OCI-LY3 (cell line): Measurements from ENCODE around the gene FRK.

Source experiments
- H2AFZ ChIP-seq: fragments of 200-600, 300-600 bp; shearing (Covaris generic); 2 replicates; pipeline ENCODE4 v1.6.0; 2014; ENCODE audit warnings: antibody characterized with exemption, low read depth, low read length
- H3K27ac ChIP-seq: fragments of 200-600, 300-600 bp; sonication (generic); 2 replicates; pipeline ENCODE4 v1.5.1; 2014; ENCODE audit warnings: mild to moderate bottlenecking, low read length, moderate library complexity, mixed read lengths
- H3K27me3 ChIP-seq: fragments of 200-600, 300-600 bp; sonication (generic); 2 replicates; pipeline ENCODE4 v1.6.1; 2014; ENCODE audit warnings: low read depth, low read length, mixed read lengths
- H3K36me3 ChIP-seq: fragments of 200-600, 300-600 bp; sonication (generic); replicated peaks from 2 replicates; pipeline ENCODE3; 2014; ENCODE audit warnings: low read depth, low read length, mixed read lengths
- H3K4me1 ChIP-seq: fragments of 300-600, 200-600 bp; sonication (generic); 2 replicates; pipeline ENCODE4 v1.6.1; 2014; ENCODE audit warnings: low read length, mixed read lengths
- H3K4me2 ChIP-seq: fragments of 200-600, 300-600 bp; sonication (generic); 2 replicates; pipeline ENCODE4 v1.6.1; 2014; ENCODE audit warnings: low read length, mixed read lengths
- H3K4me3 ChIP-seq: fragments of 300-600, 200-600 bp; sonication (generic); 2 replicates; pipeline ENCODE4 v1.5.1; 2014; ENCODE audit warnings: antibody characterized with exemption, mild to moderate bottlenecking, low read length, moderate library complexity
- H3K79me2 ChIP-seq: fragments of 300-600, 200-600 bp; shearing (Covaris generic); 2 replicates; pipeline ENCODE4 v1.6.1; 2014; ENCODE audit warnings: mild to moderate bottlenecking, low read length, mixed read lengths
- H3K9ac ChIP-seq: fragments of 300-600, 200-600 bp; shearing (Covaris generic); 2 replicates; pipeline ENCODE4 v1.6.0; 2014; ENCODE audit warnings: mild to moderate bottlenecking, low read length, moderate library complexity
- H3K9me3 ChIP-seq: fragments of 200-600, 300-600 bp; shearing (Covaris generic); 2 replicates; pipeline ENCODE4 v1.6.1; 2014; ENCODE audit warnings: low read length, mixed read lengths; ENCODE audit not compliant: insufficient read depth
- H4K20me1 ChIP-seq: fragments of 200-600, 300-600 bp; sonication (generic); 2 replicates; pipeline ENCODE4 v1.6.1; 2016; ENCODE audit warnings: low read length, mixed read lengths; ENCODE audit not compliant: insufficient read depth
- EZH2phosphoT487 ChIP-seq: fragments of 200-600 bp; shearing (Covaris generic); IDR thresholded peaks from 2 replicates; pipeline ENCODE4 v1.6.1; 2018; ENCODE audit warnings: antibody characterized with exemption, mixed run types, low read depth
- TF ChIP-seq, protein P1 (sequence below): fragments of 200-600, 300-600 bp; sonication (generic); IDR thresholded peaks from 2 replicates; pipeline ENCODE4 v1.5.1; 2014; ENCODE audit warnings: antibody characterized with exemption, low read length, low read depth

FRK gene

GRCh38 chr6:116059713-116060571 lies 749 bp downstream of the FRK start:
- H3K9ac ChIP-seq = peak overlapping the region; percentile 90
- peak overlapping the region; percentile 91 for H3K4me2 ChIP-seq
- peak overlapping the region; percentile 94 for H3K27ac ChIP-seq
- H2AFZ ChIP-seq = peak overlapping the region; percentile 27; the same call in 1 of the 2 replicates
- H3K4me3 ChIP-seq = peak overlapping the region; percentile 96
- 0 out of 2 replicates have a peak, but pooled peaks cover 2% of the 10 kb centered on the region for H4K20me1 ChIP-seq
- peaks cover 30% of the 10 kb centered on the region for H3K4me1 ChIP-seq
- no peaks in the 10 kb centered on the region for H3K9me3 ChIP-seq
- H3K79me2 ChIP-seq = peaks cover 54% of the 10 kb centered on the region
- no peaks in the 10 kb centered on the region for H3K27me3 ChIP-seq
- peaks cover 12% of the 10 kb centered on the region for H3K36me3 ChIP-seq
- TF ChIP-seq EZH2phosphoT487 = no peak
- TF ChIP-seq, protein P1, sequence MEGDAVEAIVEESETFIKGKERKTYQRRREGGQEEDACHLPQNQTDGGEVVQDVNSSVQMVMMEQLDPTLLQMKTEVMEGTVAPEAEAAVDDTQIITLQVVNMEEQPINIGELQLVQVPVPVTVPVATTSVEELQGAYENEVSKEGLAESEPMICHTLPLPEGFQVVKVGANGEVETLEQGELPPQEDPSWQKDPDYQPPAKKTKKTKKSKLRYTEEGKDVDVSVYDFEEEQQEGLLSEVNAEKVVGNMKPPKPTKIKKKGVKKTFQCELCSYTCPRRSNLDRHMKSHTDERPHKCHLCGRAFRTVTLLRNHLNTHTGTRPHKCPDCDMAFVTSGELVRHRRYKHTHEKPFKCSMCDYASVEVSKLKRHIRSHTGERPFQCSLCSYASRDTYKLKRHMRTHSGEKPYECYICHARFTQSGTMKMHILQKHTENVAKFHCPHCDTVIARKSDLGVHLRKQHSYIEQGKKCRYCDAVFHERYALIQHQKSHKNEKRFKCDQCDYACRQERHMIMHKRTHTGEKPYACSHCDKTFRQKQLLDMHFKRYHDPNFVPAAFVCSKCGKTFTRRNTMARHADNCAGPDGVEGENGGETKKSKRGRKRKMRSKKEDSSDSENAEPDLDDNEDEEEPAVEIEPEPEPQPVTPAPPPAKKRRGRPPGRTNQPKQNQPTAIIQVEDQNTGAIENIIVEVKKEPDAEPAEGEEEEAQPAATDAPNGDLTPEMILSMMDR = no peak

DNA sequence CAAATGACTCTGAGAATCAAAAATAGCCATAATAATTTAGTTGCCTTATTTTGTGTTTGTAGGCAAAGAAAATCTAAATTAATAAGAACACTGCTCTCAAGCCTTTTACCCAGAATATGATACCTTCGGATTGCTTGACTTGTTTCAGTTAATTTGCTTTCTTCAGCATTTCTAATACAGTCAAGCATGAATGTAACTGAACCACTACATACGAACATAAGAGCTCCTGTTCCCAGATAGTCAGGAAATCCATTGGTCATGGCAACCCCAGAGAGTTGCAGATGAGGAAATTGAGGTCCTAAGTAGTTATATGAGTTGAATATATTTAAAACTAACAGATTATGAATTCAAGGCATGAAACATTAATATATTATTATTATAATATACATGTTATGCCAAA lies 2.9 kb downstream of the FRK start:
- H3K9ac ChIP-seq = peak overlapping the region; percentile 48
- H4K20me1 ChIP-seq = 0 out of 2 replicates have a peak, but pooled peaks cover 7% of the 10 kb centered on the region
- H2AFZ ChIP-seq = no peak overlapping the region
- peak overlapping the region; percentile 26 for H3K27ac ChIP-seq
- TF ChIP-seq, protein P1 = no peak
- no peak for TF ChIP-seq EZH2phosphoT487
- peak overlapping the region; percentile 96 for H3K4me3 ChIP-seq
- peaks cover 69% of the 10 kb centered on the region for H3K79me2 ChIP-seq
- peaks cover 35% of the 10 kb centered on the region for H3K4me1 ChIP-seq
- peak overlapping the region; percentile 83 for H3K4me2 ChIP-seq
- H3K9me3 ChIP-seq = no peaks in the 10 kb centered on the region
- no peaks in the 10 kb centered on the region for H3K27me3 ChIP-seq
- H3K36me3 ChIP-seq = peaks cover 12% of the 10 kb centered on the region

- H3K27ac ChIP-seq = peak overlapping the region; percentile 40
- peak overlapping the region; percentile 96 for H3K4me3 ChIP-seq
- H3K9ac ChIP-seq = peak overlapping the region; percentile 50
- 0 out of 2 replicates have a peak, but pooled peaks cover 7% of the 10 kb centered on the region for H4K20me1 ChIP-seq
- H3K9me3 ChIP-seq = no peaks in the 10 kb centered on the region
- TF ChIP-seq, protein P1 = no peak
- TF ChIP-seq EZH2phosphoT487 = no peak
- H3K4me1 ChIP-seq = peaks cover 28% of the 10 kb centered on the region
- peaks cover 12% of the 10 kb centered on the region for H3K36me3 ChIP-seq
- H3K27me3 ChIP-seq = no peaks in the 10 kb centered on the region
- H3K79me2 ChIP-seq = peaks cover 87% of the 10 kb centered on the region
- H3K4me2 ChIP-seq = peak overlapping the region; percentile 83
- no peak overlapping the region for H2AFZ ChIP-seq
Observed at GRCh38 chr6:116055513-116055912, 5.2 kb downstream of the FRK start.

DNA sequence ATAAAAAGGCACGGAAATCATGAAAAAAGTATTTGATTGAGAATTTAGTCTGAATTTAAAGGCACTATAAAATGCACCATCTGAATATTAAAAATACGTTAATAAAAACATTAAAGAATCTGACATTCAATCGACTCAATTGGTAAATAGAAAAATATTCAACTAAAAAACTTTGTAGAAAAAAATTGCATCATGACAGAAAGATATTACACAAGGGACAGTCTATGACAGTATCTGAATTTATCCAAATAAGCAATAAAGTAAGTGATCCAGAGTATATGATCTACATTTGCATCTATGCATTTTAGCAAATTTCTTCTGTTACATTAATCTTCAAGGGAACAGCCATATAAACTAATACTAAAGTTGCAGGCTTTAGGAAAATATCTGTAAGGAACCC lies 9.4 kb downstream of the FRK start:
- Histone ChIP-seq H3K4me2 (no peak overlapping the region), H4K20me1 (peaks cover 19% of the 10 kb centered on the region), H3K27me3 (no peaks in the 10 kb centered on the region), H2AFZ (no peak overlapping the region), H3K9ac (no peak overlapping the region), H3K4me3 (no peak overlapping the region), H3K4me1 (peaks cover 38% of the 10 kb centered on the region), H3K9me3 (no peaks in the 10 kb centered on the region), H3K36me3 (peaks cover 16% of the 10 kb centered on the region), H3K27ac (no peak overlapping the region), H3K79me2 (peaks cover 71% of the 10 kb centered on the region)
- TF ChIP-seq EZH2phosphoT487 = no peak
- TF ChIP-seq, protein P1 = no peak
